ENCODE measurements around the gene PDZK1IP1. TPM values are rescaled to one million over a fixed set of nuclear protein-coding genes. Genes with fewer than 3 reads are reported as not detected.

PDZK1IP1 gene
- total RNA-seq, 2 donors from 2014 or later: 5.9 to 36.1 TPM

DNA sequence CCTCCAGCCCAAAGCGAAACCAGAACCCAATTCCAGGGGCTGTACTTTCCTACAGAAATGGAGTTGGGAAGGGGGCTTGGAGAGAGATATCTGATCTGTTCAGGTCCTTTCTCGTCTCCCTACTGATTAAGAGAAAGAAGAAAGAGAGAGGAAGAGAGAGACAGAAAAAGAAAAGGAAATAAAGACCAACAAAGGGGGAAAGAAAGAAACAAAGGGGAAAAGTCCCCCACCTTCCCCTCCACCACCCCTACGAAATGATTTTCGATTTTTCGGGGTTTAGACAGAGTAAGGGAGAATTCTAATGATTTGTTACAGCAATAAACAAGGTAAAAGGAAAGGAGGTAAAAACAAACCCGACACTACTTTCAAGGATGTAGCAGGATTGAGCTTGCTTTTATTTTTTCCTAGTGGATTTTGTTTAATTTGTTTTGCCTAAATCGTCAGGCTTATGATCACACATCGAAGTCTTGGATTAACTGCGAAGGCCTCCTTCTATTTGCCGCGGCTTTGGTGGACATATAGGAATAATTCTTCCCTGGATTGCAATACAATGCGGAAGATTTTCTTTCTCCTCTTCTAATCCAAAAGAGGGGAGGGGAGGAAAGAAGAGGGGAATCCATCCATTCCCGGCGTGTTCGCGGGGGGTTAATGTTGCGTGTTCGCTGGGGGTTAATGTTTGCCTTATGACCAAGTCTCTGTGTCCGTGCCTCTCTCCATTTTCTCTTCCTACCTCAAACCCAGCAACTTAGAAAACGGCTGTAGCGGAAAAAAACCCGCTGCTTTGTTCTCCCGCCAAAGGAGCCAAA, 40.3 kb upstream of the PDZK1IP1 start:
- H3K4me1 ChIP-seq (replicated peaks): peaks cover 5% of the 10 kb centered on the region
- DNase-seq (ENCODE audit: low spot score): no peak
- H3K9me3 ChIP-seq: no peaks in the 10 kb centered on the region
- peak overlapping the region in 1 of 2 donors; percentile 40 for H3K27ac ChIP-seq
- H3K4me3 ChIP-seq: no peak overlapping the region
- TF ChIP-seq POLR2AphosphoS5 (IDR thresholded peaks at IDR 0.05) (no peak), POLR2A (IDR thresholded peaks at IDR 0.05) (no peak)
- TF ChIP-seq, protein P1, sequence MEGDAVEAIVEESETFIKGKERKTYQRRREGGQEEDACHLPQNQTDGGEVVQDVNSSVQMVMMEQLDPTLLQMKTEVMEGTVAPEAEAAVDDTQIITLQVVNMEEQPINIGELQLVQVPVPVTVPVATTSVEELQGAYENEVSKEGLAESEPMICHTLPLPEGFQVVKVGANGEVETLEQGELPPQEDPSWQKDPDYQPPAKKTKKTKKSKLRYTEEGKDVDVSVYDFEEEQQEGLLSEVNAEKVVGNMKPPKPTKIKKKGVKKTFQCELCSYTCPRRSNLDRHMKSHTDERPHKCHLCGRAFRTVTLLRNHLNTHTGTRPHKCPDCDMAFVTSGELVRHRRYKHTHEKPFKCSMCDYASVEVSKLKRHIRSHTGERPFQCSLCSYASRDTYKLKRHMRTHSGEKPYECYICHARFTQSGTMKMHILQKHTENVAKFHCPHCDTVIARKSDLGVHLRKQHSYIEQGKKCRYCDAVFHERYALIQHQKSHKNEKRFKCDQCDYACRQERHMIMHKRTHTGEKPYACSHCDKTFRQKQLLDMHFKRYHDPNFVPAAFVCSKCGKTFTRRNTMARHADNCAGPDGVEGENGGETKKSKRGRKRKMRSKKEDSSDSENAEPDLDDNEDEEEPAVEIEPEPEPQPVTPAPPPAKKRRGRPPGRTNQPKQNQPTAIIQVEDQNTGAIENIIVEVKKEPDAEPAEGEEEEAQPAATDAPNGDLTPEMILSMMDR (IDR thresholded peaks at IDR 0.05): no peak
- H3K27me3 ChIP-seq (replicated peaks; ENCODE audit: insufficient read depth): peaks cover 47% of the 10 kb centered on the region
- WGBS: 15% methylated on average over 23 of the region's 23 CpGs
- intact Hi-C loops (cut with DNase I): no loop called here
- H3K36me3 ChIP-seq: no peaks in the 10 kb centered on the region

DNA sequence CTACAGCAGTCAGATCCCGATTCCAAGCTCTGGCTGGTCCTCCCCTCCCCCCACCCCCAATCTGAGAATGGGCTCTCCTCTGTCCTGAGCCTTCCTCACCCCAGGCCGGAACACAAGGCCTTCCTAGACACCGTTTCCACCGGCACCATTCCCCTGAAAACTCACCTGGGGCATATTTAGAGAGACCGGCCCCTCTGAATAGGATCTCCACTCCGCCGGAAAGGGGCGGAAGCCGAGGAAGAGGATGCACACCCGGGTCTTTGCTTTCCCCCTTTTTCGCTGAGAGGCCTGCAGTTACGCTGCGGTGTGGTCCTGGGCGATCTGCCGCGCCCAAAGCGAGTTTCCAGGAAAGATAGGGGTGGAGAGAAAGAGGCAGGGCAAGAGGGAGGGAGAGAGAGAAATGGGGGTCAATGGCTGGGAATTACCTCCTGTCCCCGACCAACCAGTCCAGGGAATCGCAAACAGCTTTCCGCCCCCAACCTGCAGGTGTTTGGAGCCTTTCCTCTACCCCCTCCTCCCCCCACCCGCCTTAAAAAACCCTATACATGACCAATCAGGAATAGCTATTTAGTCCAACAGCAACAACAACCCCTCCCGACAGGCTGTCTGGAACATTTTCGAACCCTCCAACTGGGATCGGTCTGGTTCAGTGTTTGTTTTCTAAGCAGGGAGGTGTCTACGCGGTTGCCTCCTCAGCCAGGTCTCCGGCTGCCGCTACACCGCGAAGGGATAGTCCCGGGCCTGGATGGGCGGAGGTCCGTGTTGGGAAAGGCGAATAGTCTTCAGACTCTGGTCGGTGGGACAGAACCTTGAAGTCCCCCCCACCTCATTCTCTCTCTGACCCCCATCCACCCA, 39.4 kb upstream of the PDZK1IP1 start:
- no peak for DNase-seq (ENCODE audit: low spot score)
- H3K27ac ChIP-seq: peak overlapping the region in 1 of 2 donors; percentile 40
- TF ChIP-seq, protein P1 (IDR thresholded peaks at IDR 0.05): no peak
- TF ChIP-seq POLR2AphosphoS5 (IDR thresholded peaks at IDR 0.05): no peak
- TF ChIP-seq POLR2A (IDR thresholded peaks at IDR 0.05): no peak
- peaks cover 49% of the 10 kb centered on the region for H3K27me3 ChIP-seq (replicated peaks; ENCODE audit: insufficient read depth)
- WGBS: 27% methylated on average over 35 of the region's 35 CpGs
- no peaks in the 10 kb centered on the region for H3K36me3 ChIP-seq
- H3K9me3 ChIP-seq: no peaks in the 10 kb centered on the region
- H3K4me3 ChIP-seq: no peak overlapping the region
- peaks cover 6% of the 10 kb centered on the region for H3K4me1 ChIP-seq (replicated peaks)
- intact Hi-C loops (cut with DNase I): no loop called here

- intact Hi-C loops (cut with DNase I): no loop called here
- H3K27me3 ChIP-seq (replicated peaks; ENCODE audit: insufficient read depth): peaks cover 49% of the 10 kb centered on the region
- no peak overlapping the region for H3K27ac ChIP-seq
- H3K4me1 ChIP-seq (replicated peaks): peaks cover 6% of the 10 kb centered on the region
- no peaks in the 10 kb centered on the region for H3K9me3 ChIP-seq
- WGBS: 52% methylated on average over 12 of the region's 12 CpGs
- TF ChIP-seq, protein P1 (IDR thresholded peaks at IDR 0.05): no peak
- no peak for TF ChIP-seq POLR2AphosphoS5 (IDR thresholded peaks at IDR 0.05)
- TF ChIP-seq POLR2A (IDR thresholded peaks at IDR 0.05): no peak
- no peak overlapping the region for H3K4me3 ChIP-seq
- H3K36me3 ChIP-seq: no peaks in the 10 kb centered on the region
- no peak for DNase-seq (ENCODE audit: low spot score)
Observed at GRCh38 chr1:47228644-47229030, 38.8 kb upstream of the PDZK1IP1 start.

- no peak overlapping the region for H3K27ac ChIP-seq
- no peak for TF ChIP-seq POLR2A (IDR thresholded peaks at IDR 0.05)
- TF ChIP-seq POLR2AphosphoS5 (IDR thresholded peaks at IDR 0.05): no peak
- TF ChIP-seq, protein P1 (IDR thresholded peaks at IDR 0.05): no peak
- no peaks in the 10 kb centered on the region for H3K36me3 ChIP-seq
- 65% methylated on average over 7 of the region's 7 CpGs for WGBS
- no peak for DNase-seq (ENCODE audit: low spot score)
- H3K27me3 ChIP-seq (replicated peaks; ENCODE audit: insufficient read depth): peaks cover 51% of the 10 kb centered on the region
- no peak overlapping the region for H3K4me3 ChIP-seq
- peaks cover 6% of the 10 kb centered on the region for H3K4me1 ChIP-seq (replicated peaks)
- no peaks in the 10 kb centered on the region for H3K9me3 ChIP-seq
- intact Hi-C loops (cut with DNase I): no loop called here
Observed at GRCh38 chr1:47227341-47228232, 37.8 kb upstream of the PDZK1IP1 start.
